Activated CD8-positive, alpha-beta memory T cell treated with anti-CD3 and anti-CD28 coated beads for 4 hours (primary cell): ENCODE data around the gene ATG9B.

Experiments
- DNase-seq, 2 donors: peaks; one replicate each; pipeline ENCODE4 v3.0.0-alpha.2; 2020; ENCODE audit warnings: low read depth in 2 of 2

ATG9B gene

GRCh38 chr7:151000897-151001495, 23.3 kb downstream of the ATG9B start:
- no peak for DNase-seq

- DNase-seq = no peak
Observed at GRCh38 chr7:150999497-151000230, 24.6 kb downstream of the ATG9B start.

GRCh38 chr7:150999001-150999400, 25.3 kb downstream of the ATG9B start:
- DNase-seq = no peak

GRCh38 chr7:150998341-150998740, 26.0 kb downstream of the ATG9B start:
- DNase-seq = no peak

GRCh38 chr7:150997817-150998216, 26.5 kb downstream of the ATG9B start:
- no peak for DNase-seq

- DNase-seq = no peak
Observed at GRCh38 chr7:150997075-150997511, 27.2 kb downstream of the ATG9B start.

- DNase-seq = no peak
Observed at GRCh38 chr7:150996376-150997074, 27.8 kb downstream of the ATG9B start.

- DNase-seq = no peak
Observed at GRCh38 chr7:150994838-150995510, 29.3 kb downstream of the ATG9B start.

- no peak for DNase-seq
Observed at GRCh38 chr7:150994141-150994837, 30.0 kb downstream of the ATG9B start.

GRCh38 chr7:150993511-150993910, 30.8 kb downstream of the ATG9B start:
- no peak for DNase-seq

- DNase-seq = no peak
Observed at GRCh38 chr7:150992833-150993302, 31.4 kb downstream of the ATG9B start.

- no peak for DNase-seq
Observed at GRCh38 chr7:150992051-150992640, 32.1 kb downstream of the ATG9B start.

GRCh38 chr7:150990416-150991186, 33.7 kb downstream of the ATG9B start, which contains the start of gene NOS3:
NOS3 (plus strand) TSS chr7:150991017; CDS start chr7:150993804, 2,787 bp downstream.
- DNase-seq = no peak

GRCh38 chr7:150989456-150989855, 34.8 kb downstream of the ATG9B start:
- no peak for DNase-seq

- DNase-seq = no peak
Observed at GRCh38 chr7:150988230-150989226, 35.8 kb downstream of the ATG9B start.

GRCh38 chr7:150986556-150986955, 37.7 kb downstream of the ATG9B start:
- DNase-seq = no peak

GRCh38 chr7:150986099-150986512, 38.2 kb downstream of the ATG9B start:
- DNase-seq = no peak

GRCh38 chr7:150983893-150984368, 40.4 kb downstream of the ATG9B start:
- DNase-seq = no peak

GRCh38 chr7:150982351-150982750, 41.9 kb downstream of the ATG9B start:
- no peak for DNase-seq
